VCaP (cell line): ENCODE data around the gene TPPP2.
A peak's percentile ranks its signal among the peaks of the same experiment; 100 is the strongest.
"Not testable (repeated sequence)": the region's sequence is repeated elsewhere in the genome, so short reads cannot be mapped to it uniquely, and the experiment has no call there.

Experiments
- H3K27ac ChIP-seq: fragments of 450-650 bp; 2 replicates; pipeline ENCODE4 v1.5.1; 2017
- TF ChIP-seq, protein P1 (sequence below): fragments of 450-650 bp; conservative IDR thresholded peaks from 2 replicates; pipeline ENCODE4 v1.5.1; 2017; ENCODE audit warnings: mild to moderate bottlenecking, moderate library complexity

The TPPP2 gene

GRCh38 chr14:21029917-21030316 lies at the start of gene TPPP2:
Gene TPPP2, plus strand, starts transcription at chr14:21030217. Its CDS starts 365 bp downstream, at chr14:21030582.
- TF ChIP-seq, protein P1, sequence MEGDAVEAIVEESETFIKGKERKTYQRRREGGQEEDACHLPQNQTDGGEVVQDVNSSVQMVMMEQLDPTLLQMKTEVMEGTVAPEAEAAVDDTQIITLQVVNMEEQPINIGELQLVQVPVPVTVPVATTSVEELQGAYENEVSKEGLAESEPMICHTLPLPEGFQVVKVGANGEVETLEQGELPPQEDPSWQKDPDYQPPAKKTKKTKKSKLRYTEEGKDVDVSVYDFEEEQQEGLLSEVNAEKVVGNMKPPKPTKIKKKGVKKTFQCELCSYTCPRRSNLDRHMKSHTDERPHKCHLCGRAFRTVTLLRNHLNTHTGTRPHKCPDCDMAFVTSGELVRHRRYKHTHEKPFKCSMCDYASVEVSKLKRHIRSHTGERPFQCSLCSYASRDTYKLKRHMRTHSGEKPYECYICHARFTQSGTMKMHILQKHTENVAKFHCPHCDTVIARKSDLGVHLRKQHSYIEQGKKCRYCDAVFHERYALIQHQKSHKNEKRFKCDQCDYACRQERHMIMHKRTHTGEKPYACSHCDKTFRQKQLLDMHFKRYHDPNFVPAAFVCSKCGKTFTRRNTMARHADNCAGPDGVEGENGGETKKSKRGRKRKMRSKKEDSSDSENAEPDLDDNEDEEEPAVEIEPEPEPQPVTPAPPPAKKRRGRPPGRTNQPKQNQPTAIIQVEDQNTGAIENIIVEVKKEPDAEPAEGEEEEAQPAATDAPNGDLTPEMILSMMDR: no peak
- no peak within 1 kb of the TSS for H3K27ac ChIP-seq

- no peak overlapping the region for H3K27ac ChIP-seq
- TF ChIP-seq, protein P1: no peak
Observed at GRCh38 chr14:20980906-20981305, 49.1 kb upstream of the TPPP2 start.

DNA sequence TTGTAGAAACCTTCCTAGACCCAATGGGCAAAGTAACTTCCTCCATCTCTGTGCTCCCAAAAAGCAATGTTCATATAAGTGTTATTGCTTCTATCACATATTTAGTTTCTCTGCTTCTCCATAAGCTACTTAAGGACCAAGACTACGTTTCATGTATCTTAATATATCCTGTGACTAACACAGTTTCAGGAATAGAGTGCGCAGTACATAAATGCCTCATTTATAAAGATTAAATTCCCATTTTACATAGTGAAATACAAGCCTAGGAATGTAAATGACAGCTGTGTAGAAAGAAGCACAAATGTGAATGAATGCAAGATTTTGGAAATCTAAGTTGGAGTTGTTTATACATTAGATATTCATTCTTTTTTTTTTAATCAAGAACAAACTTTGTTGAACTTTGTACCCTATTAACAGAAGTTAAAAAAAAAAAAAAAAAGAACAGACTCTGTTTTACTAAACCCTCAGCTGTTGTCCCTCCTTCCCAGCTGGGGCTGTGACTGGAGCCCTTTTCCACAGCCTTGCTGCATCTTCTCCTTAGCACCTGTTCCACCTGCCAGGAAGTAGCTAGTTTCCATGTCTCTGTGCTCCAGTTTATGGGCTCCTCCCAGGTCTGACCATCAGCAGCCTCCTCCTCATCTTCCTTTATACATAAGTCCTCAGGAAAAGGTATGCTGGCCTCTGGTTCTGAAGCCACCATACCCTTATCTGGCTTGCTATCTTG lies 47.2 kb upstream of the TPPP2 start:
- H3K27ac ChIP-seq: no peak overlapping the region
- TF ChIP-seq, protein P1: no peak

GRCh38 chr14:20985650-20986049 lies 44.4 kb upstream of the TPPP2 start:
- H3K27ac ChIP-seq: not testable (repeated sequence)

- TF ChIP-seq, protein P1: no peak
- H3K27ac ChIP-seq: no peak overlapping the region
Observed at GRCh38 chr14:20986811-20987210, 43.2 kb upstream of the TPPP2 start.

GRCh38 chr14:20988717-20989470 lies 41.1 kb upstream of the TPPP2 start:
- H3K27ac ChIP-seq: peak overlapping the region; percentile 81

DNA sequence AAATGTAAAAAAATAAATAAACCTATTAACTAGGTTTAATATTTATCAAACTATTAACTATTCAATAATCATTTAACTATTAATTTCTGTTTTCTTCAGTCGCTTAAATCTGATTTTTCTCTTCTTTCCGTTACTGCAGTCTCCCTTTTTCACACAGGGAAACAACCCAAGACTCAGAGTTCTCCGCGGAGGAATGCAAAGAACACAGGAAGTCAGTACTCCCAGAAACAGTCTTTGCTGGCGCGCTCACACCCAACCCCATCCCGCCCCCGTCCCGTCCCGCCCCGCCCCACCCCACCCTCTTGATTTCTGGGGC lies 40.6 kb upstream of the TPPP2 start:
- TF ChIP-seq, protein P1: no peak
- H3K27ac ChIP-seq: peak overlapping the region; percentile 81

More at GRCh38 chr14:20988717-20989470, 41.1 kb upstream of the TPPP2 start:
- TF ChIP-seq, protein P1: no peak
